ENCODE data around the gene GPR37L1.

GPR37L1 gene

GRCh38 chr1:202081992-202082391 is 40.7 kb upstream of the GPR37L1 start:
- H3K4me1 ChIP-seq (ENCODE audit: insufficient read depth, low read length, poor library complexity, severe bottlenecking), result no peaks in the 10 kb centered on the region
- TF ChIP-seq CTCF (conservative IDR thresholded peaks at IDR 0.05; ENCODE audit: low read length) (no peak), EZH2phosphoT487 (IDR thresholded peaks at IDR 0.05; ENCODE audit: borderline replicate concordance) (no peak)
- H3F3A ChIP-seq (ENCODE audit: low read depth), result no peaks in the 10 kb centered on the region
- H2AFZ ChIP-seq (ENCODE audit: low read length), result no peak overlapping the region
- H3K36me3 ChIP-seq (ENCODE audit: insufficient read depth, low read length), result no peaks in the 10 kb centered on the region
- no peak overlapping the region for H3K9ac ChIP-seq (ENCODE audit: low read depth, low read length, poor library complexity, severe bottlenecking)
- no peaks in the 10 kb centered on the region for H3K79me2 ChIP-seq (ENCODE audit: insufficient read depth, low read length)
- H3K9me3 ChIP-seq (ENCODE audit: insufficient read depth, low read depth, low read length), result no peaks in the 10 kb centered on the region
- H3K4me3 ChIP-seq (ENCODE audit: low read length, poor library complexity, severe bottlenecking), result no peak overlapping the region
- no peak overlapping the region for H3K4me2 ChIP-seq (ENCODE audit: low read depth, low read length, poor library complexity, severe bottlenecking)
- H4K20me1 ChIP-seq (ENCODE audit: insufficient read depth, low read length, poor library complexity, severe bottlenecking), result no peaks in the 10 kb centered on the region
- H3K9me2 ChIP-seq (replicated peaks; ENCODE audit: low read depth, low read length), result no peaks in the 10 kb centered on the region
- H3K27me3 ChIP-seq (ENCODE audit: insufficient read depth, low read length, poor library complexity, severe bottlenecking), result no peaks in the 10 kb centered on the region

- Histone ChIP-seq H3K4me1 (ENCODE audit: insufficient read depth, low read length, poor library complexity, severe bottlenecking) (no peaks in the 10 kb centered on the region), H3K27me3 (ENCODE audit: insufficient read depth, low read length, poor library complexity, severe bottlenecking) (no peaks in the 10 kb centered on the region), H3F3A (ENCODE audit: low read depth) (no peaks in the 10 kb centered on the region), H3K9me2 (replicated peaks; ENCODE audit: low read depth, low read length) (no peaks in the 10 kb centered on the region), H4K20me1 (ENCODE audit: insufficient read depth, low read length, poor library complexity, severe bottlenecking) (no peaks in the 10 kb centered on the region), H3K36me3 (ENCODE audit: insufficient read depth, low read length) (no peaks in the 10 kb centered on the region), H3K79me2 (ENCODE audit: insufficient read depth, low read length) (no peaks in the 10 kb centered on the region), H2AFZ (ENCODE audit: low read length) (no peak overlapping the region), H3K9me3 (ENCODE audit: insufficient read depth, low read depth, low read length) (no peaks in the 10 kb centered on the region), H3K9ac (ENCODE audit: low read depth, low read length, poor library complexity, severe bottlenecking) (no peak overlapping the region), H3K4me2 (ENCODE audit: low read depth, low read length, poor library complexity, severe bottlenecking) (no peak overlapping the region), H3K4me3 (ENCODE audit: low read length, poor library complexity, severe bottlenecking) (no peak overlapping the region)
- TF ChIP-seq CTCF (conservative IDR thresholded peaks at IDR 0.05; ENCODE audit: low read length) (no peak), EZH2phosphoT487 (IDR thresholded peaks at IDR 0.05; ENCODE audit: borderline replicate concordance) (no peak)
Measured at GRCh38 chr1:202084791-202085681, 37.7 kb upstream of the GPR37L1 start.

GRCh38 chr1:202085682-202086373 is 36.9 kb upstream of the GPR37L1 start:
- no peak overlapping the region for H3K9ac ChIP-seq (ENCODE audit: low read depth, low read length, poor library complexity, severe bottlenecking)

More at GRCh38 chr1:202085682-202086373, 36.9 kb upstream of the GPR37L1 start:
- Histone ChIP-seq H3K9me2 (replicated peaks; ENCODE audit: low read depth, low read length) (no peaks in the 10 kb centered on the region), H3K4me2 (ENCODE audit: low read depth, low read length, poor library complexity, severe bottlenecking) (no peak overlapping the region), H3K36me3 (ENCODE audit: insufficient read depth, low read length) (no peaks in the 10 kb centered on the region), H3K4me3 (ENCODE audit: low read length, poor library complexity, severe bottlenecking) (no peak overlapping the region), H3F3A (ENCODE audit: low read depth) (no peaks in the 10 kb centered on the region), H3K27me3 (ENCODE audit: insufficient read depth, low read length, poor library complexity, severe bottlenecking) (no peaks in the 10 kb centered on the region), H2AFZ (ENCODE audit: low read length) (no peak overlapping the region), H4K20me1 (ENCODE audit: insufficient read depth, low read length, poor library complexity, severe bottlenecking) (no peaks in the 10 kb centered on the region), H3K79me2 (ENCODE audit: insufficient read depth, low read length) (no peaks in the 10 kb centered on the region), H3K4me1 (ENCODE audit: insufficient read depth, low read length, poor library complexity, severe bottlenecking) (no peaks in the 10 kb centered on the region), H3K9me3 (ENCODE audit: insufficient read depth, low read depth, low read length) (no peaks in the 10 kb centered on the region)
- no peak for TF ChIP-seq EZH2phosphoT487 (IDR thresholded peaks at IDR 0.05; ENCODE audit: borderline replicate concordance)
- no peak for TF ChIP-seq CTCF (conservative IDR thresholded peaks at IDR 0.05; ENCODE audit: low read length)
